ENCODE measurements around the gene ING1.

The ING1 gene

DNA sequence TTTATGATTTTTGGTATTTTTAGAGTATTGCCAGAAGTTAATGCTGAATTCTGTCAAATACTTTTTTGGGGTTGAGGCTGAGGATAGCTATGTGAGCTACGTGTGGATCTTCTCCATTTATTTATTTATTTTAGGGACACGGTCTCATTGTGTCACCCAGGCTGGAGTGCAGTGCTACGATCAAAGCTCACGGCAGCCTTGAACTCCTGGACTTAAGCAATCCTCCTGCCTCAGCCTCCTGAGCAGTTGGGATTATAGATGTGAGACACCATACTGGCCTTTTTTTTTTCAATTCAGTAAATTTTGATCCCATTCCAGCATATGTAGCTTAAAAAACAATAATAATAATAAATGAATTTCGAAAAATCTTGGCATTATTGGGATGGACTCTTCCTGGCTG lies 21.1 kb downstream of the ING1 start:
- TF ChIP-seq NFIC (IDR thresholded peaks at IDR 0.05) (no peak), USF1 (IDR thresholded peaks at IDR 0.05) (no peak)

- TF ChIP-seq USF1 (IDR thresholded peaks at IDR 0.05) (no peak), TEAD4 (IDR thresholded peaks at IDR 0.05) (no peak), TAF1 (IDR thresholded peaks at IDR 0.05; ENCODE audit: low read depth) (no peak), TCF12 (IDR thresholded peaks at IDR 0.05; ENCODE audit: low read depth) (no peak), CREB1 (IDR thresholded peaks at IDR 0.05; ENCODE audit: low read depth) (no peak), RAD21 (IDR thresholded peaks at IDR 0.05; ENCODE audit: low read depth) (no peak), NFIC (IDR thresholded peaks at IDR 0.05) (no peak)
- TF ChIP-seq, protein P1, sequence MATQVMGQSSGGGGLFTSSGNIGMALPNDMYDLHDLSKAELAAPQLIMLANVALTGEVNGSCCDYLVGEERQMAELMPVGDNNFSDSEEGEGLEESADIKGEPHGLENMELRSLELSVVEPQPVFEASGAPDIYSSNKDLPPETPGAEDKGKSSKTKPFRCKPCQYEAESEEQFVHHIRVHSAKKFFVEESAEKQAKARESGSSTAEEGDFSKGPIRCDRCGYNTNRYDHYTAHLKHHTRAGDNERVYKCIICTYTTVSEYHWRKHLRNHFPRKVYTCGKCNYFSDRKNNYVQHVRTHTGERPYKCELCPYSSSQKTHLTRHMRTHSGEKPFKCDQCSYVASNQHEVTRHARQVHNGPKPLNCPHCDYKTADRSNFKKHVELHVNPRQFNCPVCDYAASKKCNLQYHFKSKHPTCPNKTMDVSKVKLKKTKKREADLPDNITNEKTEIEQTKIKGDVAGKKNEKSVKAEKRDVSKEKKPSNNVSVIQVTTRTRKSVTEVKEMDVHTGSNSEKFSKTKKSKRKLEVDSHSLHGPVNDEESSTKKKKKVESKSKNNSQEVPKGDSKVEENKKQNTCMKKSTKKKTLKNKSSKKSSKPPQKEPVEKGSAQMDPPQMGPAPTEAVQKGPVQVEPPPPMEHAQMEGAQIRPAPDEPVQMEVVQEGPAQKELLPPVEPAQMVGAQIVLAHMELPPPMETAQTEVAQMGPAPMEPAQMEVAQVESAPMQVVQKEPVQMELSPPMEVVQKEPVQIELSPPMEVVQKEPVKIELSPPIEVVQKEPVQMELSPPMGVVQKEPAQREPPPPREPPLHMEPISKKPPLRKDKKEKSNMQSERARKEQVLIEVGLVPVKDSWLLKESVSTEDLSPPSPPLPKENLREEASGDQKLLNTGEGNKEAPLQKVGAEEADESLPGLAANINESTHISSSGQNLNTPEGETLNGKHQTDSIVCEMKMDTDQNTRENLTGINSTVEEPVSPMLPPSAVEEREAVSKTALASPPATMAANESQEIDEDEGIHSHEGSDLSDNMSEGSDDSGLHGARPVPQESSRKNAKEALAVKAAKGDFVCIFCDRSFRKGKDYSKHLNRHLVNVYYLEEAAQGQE (IDR thresholded peaks at IDR 0.05; ENCODE audit: low read depth) = no peak
Measured at GRCh38 chr13:110737555-110737954, 24.1 kb downstream of the ING1 start.

- TF ChIP-seq TCF12 (IDR thresholded peaks at IDR 0.05; ENCODE audit: low read depth) (no peak), ZBTB7A (IDR thresholded peaks at IDR 0.05; ENCODE audit: low read depth) (no peak), FOXM1 (IDR thresholded peaks at IDR 0.05; ENCODE audit: borderline replicate concordance, low read depth) (no peak), YY1 (IDR thresholded peaks at IDR 0.05; ENCODE audit: low read depth) (no peak)
Measured at GRCh38 chr13:110743687-110744086, 30.2 kb downstream of the ING1 start.

DNA sequence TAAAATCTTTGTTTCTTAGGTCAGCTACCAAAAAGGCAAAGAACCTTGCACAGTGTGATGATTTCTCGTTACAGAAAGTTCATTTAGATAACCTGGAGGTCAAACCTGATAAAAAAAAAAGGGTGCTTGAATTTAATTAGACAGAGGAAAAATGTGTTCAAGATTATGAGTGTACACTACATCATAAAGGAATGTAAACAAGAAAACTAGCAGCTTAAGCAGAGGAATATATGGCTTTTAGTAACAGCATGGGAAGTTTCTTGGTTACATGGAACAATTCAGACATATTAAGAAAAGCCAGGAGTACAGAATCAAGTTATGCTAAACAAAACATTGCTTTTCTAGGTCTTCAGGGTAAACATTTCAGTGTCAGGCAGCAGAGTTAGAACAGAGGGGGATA lies 32.9 kb downstream of the ING1 start:
- TF ChIP-seq EP300 (IDR thresholded peaks at IDR 0.05; ENCODE audit: borderline replicate concordance) (no peak), YY1 (IDR thresholded peaks at IDR 0.05; ENCODE audit: low read depth) (no peak), TEAD4 (IDR thresholded peaks at IDR 0.05) (no peak), RAD21 (IDR thresholded peaks at IDR 0.05; ENCODE audit: low read depth) (no peak), ZBTB7A (IDR thresholded peaks at IDR 0.05; ENCODE audit: low read depth) (no peak), NFIC (IDR thresholded peaks at IDR 0.05) (no peak), USF1 (IDR thresholded peaks at IDR 0.05) (no peak), EGR1 (IDR thresholded peaks at IDR 0.05) (no peak), FOXM1 (IDR thresholded peaks at IDR 0.05; ENCODE audit: borderline replicate concordance, low read depth) (no peak), CREB1 (IDR thresholded peaks at IDR 0.05; ENCODE audit: low read depth) (no peak), TCF12 (IDR thresholded peaks at IDR 0.05; ENCODE audit: low read depth) (no peak), TAF1 (IDR thresholded peaks at IDR 0.05; ENCODE audit: low read depth) (no peak), CEBPB (IDR thresholded peaks at IDR 0.05) (no peak)
- TF ChIP-seq, protein P2, sequence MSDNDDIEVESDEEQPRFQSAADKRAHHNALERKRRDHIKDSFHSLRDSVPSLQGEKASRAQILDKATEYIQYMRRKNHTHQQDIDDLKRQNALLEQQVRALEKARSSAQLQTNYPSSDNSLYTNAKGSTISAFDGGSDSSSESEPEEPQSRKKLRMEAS (IDR thresholded peaks at IDR 0.05) = no peak
- TF ChIP-seq, protein P1 (IDR thresholded peaks at IDR 0.05; ENCODE audit: low read depth) = no peak

DNA sequence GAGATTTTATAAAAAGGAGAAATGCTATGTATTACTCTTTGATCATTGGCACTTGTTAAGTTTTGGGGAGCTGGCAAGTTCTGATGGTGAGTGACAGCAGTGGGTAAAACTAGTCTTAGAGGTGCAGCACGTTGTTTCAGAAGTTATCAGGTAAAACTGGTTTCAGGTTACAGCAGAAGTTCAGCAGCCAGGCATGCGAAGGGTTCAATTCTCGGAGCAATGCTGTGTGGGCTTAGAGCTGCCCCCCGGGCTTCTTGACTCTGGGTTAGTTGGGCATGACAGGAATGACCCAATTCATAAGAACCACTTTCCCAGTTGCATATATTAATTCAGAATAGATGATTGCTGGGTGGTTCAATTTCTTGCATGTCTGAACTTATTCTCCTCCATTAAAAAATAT lies 34.8 kb downstream of the ING1 start:
- TF ChIP-seq NFIC (IDR thresholded peaks at IDR 0.05) (no peak), FOXM1 (IDR thresholded peaks at IDR 0.05; ENCODE audit: borderline replicate concordance, low read depth) (no peak), USF1 (IDR thresholded peaks at IDR 0.05) (no peak), RAD21 (IDR thresholded peaks at IDR 0.05; ENCODE audit: low read depth) (no peak), EGR1 (IDR thresholded peaks at IDR 0.05) (no peak), TEAD4 (IDR thresholded peaks at IDR 0.05) (no peak), TCF12 (IDR thresholded peaks at IDR 0.05; ENCODE audit: low read depth) (no peak), ZBTB7A (IDR thresholded peaks at IDR 0.05; ENCODE audit: low read depth) (no peak), CEBPB (IDR thresholded peaks at IDR 0.05) (no peak), YY1 (IDR thresholded peaks at IDR 0.05; ENCODE audit: low read depth) (no peak), CREB1 (IDR thresholded peaks at IDR 0.05; ENCODE audit: low read depth) (no peak), TAF1 (IDR thresholded peaks at IDR 0.05; ENCODE audit: low read depth) (no peak), EP300 (IDR thresholded peaks at IDR 0.05; ENCODE audit: borderline replicate concordance) (no peak)
- TF ChIP-seq, protein P1 (IDR thresholded peaks at IDR 0.05; ENCODE audit: low read depth) = no peak
- TF ChIP-seq, protein P2 (IDR thresholded peaks at IDR 0.05) = no peak

Data from Ishikawa (cell line).